PFSK-1 (cell line): ENCODE results near the gene GPR171.

Source experiments
- POLR2AphosphoS5 ChIP-seq: IDR thresholded peaks from 2 replicates; pipeline ENCODE4 v1.6.1; 2012; ENCODE audit warnings: low read depth, mild to moderate bottlenecking, control low read depth, low read length, moderate library complexity
- SIN3A ChIP-seq: IDR thresholded peaks from 2 replicates; pipeline ENCODE4 v1.6.1; 2012; ENCODE audit warnings: mild to moderate bottlenecking, low read length, moderate library complexity, borderline replicate concordance; ENCODE audit not compliant: insufficient read depth
- TAF1 ChIP-seq: IDR thresholded peaks from 2 replicates; pipeline ENCODE4 v1.6.1; 2012; ENCODE audit warnings: low read length, control low read depth, borderline replicate concordance; ENCODE audit not compliant: insufficient read depth

Gene GPR171

GRCh38 chr3:151154566-151154965 is 48.5 kb downstream of the GPR171 start:
- TF ChIP-seq POLR2AphosphoS5 (no peak), TAF1 (no peak), SIN3A (no peak)

- no peak for TF ChIP-seq TAF1
Observed at GRCh38 chr3:151152455-151153079, 50.4 kb downstream of the GPR171 start.
